Activated CD4-positive, alpha-beta T cell treated with anti-CD3 and anti-CD28 coated beads, Interleukin-2, amount 10 ng/mL, durations not matched to agents 24 days and 14 days (primary cell): ENCODE results near the gene RBM6. TPM values are rescaled to one million over a fixed set of nuclear protein-coding genes. Genes with fewer than 3 reads are reported as not detected.
A peak's percentile ranks its signal among the peaks of the same experiment; 100 is the strongest.

Source experiments
- DNase-seq: peaks from one replicate; pipeline ENCODE4 v3.0.0; 2022
- H3K27ac Mint-ChIP-seq: one replicate; pipeline ENCODE4 v1.8.0; 2022; ENCODE audit warnings: mild to moderate bottlenecking, mixed read lengths
- H3K27me3 Mint-ChIP-seq: one replicate; pipeline ENCODE4 v1.8.0; 2022; ENCODE audit warnings: mixed read lengths
- H3K36me3 Mint-ChIP-seq: one replicate; pipeline ENCODE4 v1.8.0; 2022; ENCODE audit warnings: low read depth, mild to moderate bottlenecking, mixed read lengths
- H3K4me1 Mint-ChIP-seq: one replicate; pipeline ENCODE4 v1.8.0; 2021; ENCODE audit warnings: mixed read lengths
- H3K4me3 Mint-ChIP-seq: one replicate; pipeline ENCODE4 v1.8.0; 2022; ENCODE audit warnings: mild to moderate bottlenecking, moderate library complexity, mixed read lengths
- H3K9me3 Mint-ChIP-seq: one replicate; pipeline ENCODE4 v1.8.0; 2021; ENCODE audit warnings: mixed read lengths
- intact Hi-C: fragments of 100-400 bp; cut with micrococcal nuclease; formaldehyde crosslinking; loops from one replicate; pipeline ENCODE4 v1.15.1; 2023
- total RNA-seq: library from RNA; stranded (reverse); gene quantifications from 2 replicates; pipeline ENCODE4 v1.2.3, GENCODE V29; 2022

Gene RBM6
- total RNA-seq, 1 donor from 2014 or later = 95.3 TPM

- intact Hi-C loops = no loop called here
- H3K27ac Mint-ChIP-seq = no peak overlapping the region
- H3K9me3 Mint-ChIP-seq = no peaks in the 10 kb centered on the region
- no peak for DNase-seq
- no peak overlapping the region for H3K4me3 Mint-ChIP-seq
- peaks cover 7% of the 10 kb centered on the region for H3K36me3 Mint-ChIP-seq
- no peaks in the 10 kb centered on the region for H3K4me1 Mint-ChIP-seq
- H3K27me3 Mint-ChIP-seq = no peaks in the 10 kb centered on the region
Observed at GRCh38 chr3:50124052-50124799, 184.3 kb downstream of the RBM6 start.

DNA sequence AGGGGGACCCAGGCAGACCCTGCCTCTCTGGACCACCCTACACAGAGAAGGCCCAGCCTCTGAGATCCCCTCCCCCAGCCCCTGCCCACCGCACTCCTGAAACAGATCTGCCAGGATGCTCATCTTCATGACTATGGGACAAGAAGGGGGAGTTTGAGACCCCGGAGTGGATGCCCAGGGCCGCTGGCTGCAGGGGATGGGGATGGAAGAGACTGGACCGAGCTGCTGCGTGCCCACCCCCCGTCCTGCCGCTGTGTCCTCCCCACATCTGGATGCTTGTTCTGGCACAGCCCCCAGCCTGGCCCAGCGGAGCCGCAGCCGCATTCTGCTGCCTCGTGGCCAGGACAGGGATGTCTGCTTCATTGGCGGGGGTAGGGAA is 184.8 kb downstream of the RBM6 start:
- Mint-ChIP-seq H3K4me1 (no peaks in the 10 kb centered on the region), H3K4me3 (no peak overlapping the region)

DNA sequence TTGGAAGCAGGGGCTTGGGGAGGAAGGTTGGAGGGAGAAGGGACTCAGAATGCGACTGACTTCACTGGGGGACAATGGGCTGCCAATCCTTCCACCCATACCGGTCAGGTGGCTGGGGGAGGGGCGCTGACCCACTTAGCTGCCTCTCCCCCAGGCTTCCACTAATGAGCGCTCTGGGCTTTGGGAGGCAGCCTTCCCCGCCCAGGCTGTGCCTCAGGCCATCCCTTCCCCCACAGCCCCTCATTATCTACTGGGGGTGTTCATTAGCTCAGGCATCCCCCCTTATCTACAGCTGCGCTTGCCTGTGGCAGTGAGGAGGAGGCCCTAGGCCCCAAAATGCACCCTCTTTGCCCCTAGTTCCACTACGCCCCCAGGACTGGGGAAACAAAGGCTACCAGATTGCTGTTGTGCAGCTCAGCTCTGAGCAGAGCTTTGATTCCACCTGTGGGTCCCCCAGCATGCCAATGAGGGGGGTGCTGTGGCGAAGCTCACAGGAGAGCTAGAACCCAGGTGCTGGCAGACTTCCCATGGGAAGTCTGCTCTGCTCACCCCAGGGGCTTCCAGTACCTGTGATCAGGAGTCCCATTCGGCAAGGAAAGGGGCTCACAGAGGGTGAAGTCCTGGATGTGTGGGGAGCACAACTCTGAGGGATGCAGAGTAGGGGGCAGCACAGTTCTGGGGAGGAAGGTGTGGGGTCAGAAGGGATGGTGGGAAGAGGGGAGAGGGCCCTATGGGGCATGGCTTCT is 185.8 kb downstream of the RBM6 start:
- H3K9me3 Mint-ChIP-seq = no peaks in the 10 kb centered on the region
- H3K4me3 Mint-ChIP-seq = no peak overlapping the region
- no peaks in the 10 kb centered on the region for H3K27me3 Mint-ChIP-seq
- no peaks in the 10 kb centered on the region for H3K4me1 Mint-ChIP-seq
- intact Hi-C loops = no loop called here
- no peaks in the 10 kb centered on the region for H3K36me3 Mint-ChIP-seq
- no peak for DNase-seq
- H3K27ac Mint-ChIP-seq = no peak overlapping the region

More for the DNA sequence above, 184.8 kb downstream of the RBM6 start:
- no peaks in the 10 kb centered on the region for H3K27me3 Mint-ChIP-seq
- no peak for DNase-seq
- intact Hi-C loops = no loop called here
- peaks cover 6% of the 10 kb centered on the region for H3K36me3 Mint-ChIP-seq
- no peak overlapping the region for H3K27ac Mint-ChIP-seq
- no peaks in the 10 kb centered on the region for H3K9me3 Mint-ChIP-seq

GRCh38 chr3:50126287-50127211 is 186.6 kb downstream of the RBM6 start:
- DNase-seq = peak; percentile 56
- Mint-ChIP-seq H3K9me3 (no peaks in the 10 kb centered on the region), H3K27ac (no peak overlapping the region), H3K4me1 (no peaks in the 10 kb centered on the region), H3K27me3 (no peaks in the 10 kb centered on the region), H3K4me3 (no peak overlapping the region), H3K36me3 (no peaks in the 10 kb centered on the region)
- intact Hi-C loops = no loop called here

Other genes starting within 250 kb of the RBM6 start
- 0.21 TPM in 1 of 2 replicates, not detected in the other for gene AMIGO3, start 220.5 kb upstream of the RBM6 start, total RNA-seq
- 43.5 and 45.8 TPM in 2 replicates for gene GMPPB, start 216.2 kb upstream of the RBM6 start, total RNA-seq
- gene IP6K1, start 153.6 kb upstream of the RBM6 start, total RNA-seq = 39.6 and 42.2 TPM in 2 replicates
- not detected in 2 replicates for gene CDHR4, start 140.3 kb upstream of the RBM6 start, total RNA-seq
- gene INKA1, start 136.9 kb upstream of the RBM6 start, total RNA-seq = 1.1 and 1.4 TPM in 2 replicates
- 91.7 and 93.6 TPM in 2 replicates for gene UBA7, start 126.2 kb upstream of the RBM6 start, total RNA-seq
- 27.1 and 30.4 TPM in 2 replicates for gene TRAIP, start 83.6 kb upstream of the RBM6 start, total RNA-seq
- 1.2 and 1.6 TPM in 2 replicates for gene CAMKV, start 70.2 kb upstream of the RBM6 start, total RNA-seq
- 1.0 and 1.5 TPM in 2 replicates for gene MST1R, start 36.3 kb upstream of the RBM6 start, total RNA-seq
- gene MON1A, start 10.3 kb upstream of the RBM6 start, total RNA-seq = 15.1 and 16.3 TPM in 2 replicates
- 154 and 161 TPM in 2 replicates for gene RBM5, start 148.8 kb downstream of the RBM6 start, total RNA-seq
- gene SEMA3F, start 215.2 kb downstream of the RBM6 start, total RNA-seq = 0.14 and 0.31 TPM in 2 replicates